HEK293T (cell line): Measurements from ENCODE around the gene FBN1.
A peak's percentile ranks its signal among the peaks of the same experiment; 100 is the strongest.

Experiments used
- CTCF ChIA-PET: fragments of 350-600 bp; formaldehyde crosslinking; extraction: SDS; loops from one replicate; lab custom pipeline; 2021; ENCODE audit warnings: antibody characterized with exemption, inconsistent platforms; lab: Yijun Ruan, JAX
- POLR2A ChIA-PET: fragments of 350-600 bp; formaldehyde crosslinking; extraction: SDS; loops from one replicate; lab custom pipeline; 2020; ENCODE audit warnings: antibody characterized with exemption, inconsistent platforms; lab: Yijun Ruan, JAX
- DNase-seq: peaks from one replicate; pipeline ENCODE4 v3.0.0; 2012; ENCODE audit warnings: mixed read lengths; ENCODE audit errors: extremely low spot score
- ARNT ChIP-seq: fragments of 450-650 bp; IDR thresholded peaks from 2 replicates; pipeline ENCODE4 v1.6.1; 2017; ENCODE audit warnings: mild to moderate bottlenecking
- BHLHE40 ChIP-seq: fragments of 450-650 bp; IDR thresholded peaks from 2 replicates; pipeline ENCODE4 v1.6.1; 2016; ENCODE audit warnings: mild to moderate bottlenecking, moderate library complexity, borderline replicate concordance
- CTBP1 ChIP-seq: fragments of 450-650 bp; IDR thresholded peaks from 2 replicates; pipeline ENCODE4 v1.6.1; 2016; ENCODE audit warnings: borderline replicate concordance
- ELF4 ChIP-seq: fragments of 450-650 bp; IDR thresholded peaks from 2 replicates; pipeline ENCODE4 v1.6.1; 2017; ENCODE audit warnings: antibody characterized with exemption
- FOXA1 ChIP-seq: fragments of 450-650 bp; IDR thresholded peaks from 2 replicates; pipeline ENCODE4 v1.6.1; 2016; ENCODE audit warnings: mild to moderate bottlenecking
- FOXK2 ChIP-seq: fragments of 450-650 bp; IDR thresholded peaks from 2 replicates; pipeline ENCODE4 v1.6.1; 2016; ENCODE audit warnings: mild to moderate bottlenecking
- FOXM1 ChIP-seq: fragments of 450-650 bp; IDR thresholded peaks from 2 replicates; pipeline ENCODE4 v1.6.1; 2017; ENCODE audit warnings: mild to moderate bottlenecking, borderline replicate concordance
- HDGF ChIP-seq: fragments of 450-650 bp; IDR thresholded peaks from 2 replicates; pipeline ENCODE4 v1.6.1; 2017; ENCODE audit warnings: antibody characterized with exemption, borderline replicate concordance
- L3MBTL2 ChIP-seq: fragments of 450-650 bp; conservative IDR thresholded peaks from 2 replicates; pipeline ENCODE4 v1.6.1; 2016; ENCODE audit warnings: mild to moderate bottlenecking
- LEF1 ChIP-seq: fragments of 450-650 bp; IDR thresholded peaks from 2 replicates; pipeline ENCODE4 v1.6.1; 2017; ENCODE audit warnings: mild to moderate bottlenecking, borderline replicate concordance
- NFRKB ChIP-seq: fragments of 450-650 bp; IDR thresholded peaks from 2 replicates; pipeline ENCODE4 v1.6.1; 2016; ENCODE audit warnings: mild to moderate bottlenecking, moderate library complexity
- PKNOX1 ChIP-seq: fragments of 450-650 bp; IDR thresholded peaks from 2 replicates; pipeline ENCODE4 v1.6.1; 2016
- SP1 ChIP-seq: fragments of 450-650 bp; IDR thresholded peaks from 2 replicates; pipeline ENCODE4 v1.6.1; 2017
- SUZ12 ChIP-seq: fragments of 450-650 bp; IDR thresholded peaks from 2 replicates; pipeline ENCODE4 v1.6.1; 2016; ENCODE audit warnings: mild to moderate bottlenecking
- TARDBP ChIP-seq: fragments of 450-650 bp; IDR thresholded peaks from 2 replicates; pipeline ENCODE4 v1.6.1; 2016
- ZNF384 ChIP-seq: fragments of 450-650 bp; IDR thresholded peaks from 2 replicates; pipeline ENCODE4 v1.6.1; 2016

FBN1 gene

GRCh38 chr15:48650931-48651330 lies 5.4 kb upstream of the FBN1 start:
- ChIA-PET POLR2A (no interaction called here), CTCF (no interaction called here)
- no peak for DNase-seq
- TF ChIP-seq ARNT (no peak), SP1 (no peak), ZNF384 (no peak), PKNOX1 (no peak), SUZ12 (no peak), LEF1 (no peak)

GRCh38 chr15:48647962-48648361 lies 2.5 kb upstream of the FBN1 start:
- TF ChIP-seq ELF4: no peak
- TF ChIP-seq LEF1: no peak
- no peak for TF ChIP-seq SP1
- no peak for TF ChIP-seq L3MBTL2
- no peak for TF ChIP-seq FOXK2
- TF ChIP-seq CTBP1: no peak
- TF ChIP-seq ZNF384: no peak
- no peak for TF ChIP-seq SUZ12
- no peak for TF ChIP-seq HDGF
- no peak for TF ChIP-seq FOXA1
- TF ChIP-seq ARNT: no peak
- TF ChIP-seq NFRKB: no peak
- no peak for TF ChIP-seq TARDBP
- no peak for TF ChIP-seq BHLHE40
- no peak for TF ChIP-seq FOXM1
- no peak for TF ChIP-seq PKNOX1
- DNase-seq: peak; percentile 14
- POLR2A ChIA-PET: no interaction called here
- CTCF ChIA-PET: no interaction called here

GRCh38 chr15:48646331-48646730 lies 822 bp upstream of the FBN1 start:
- TF ChIP-seq BHLHE40 (no peak), HDGF (no peak), FOXM1 (no peak), CTBP1 (no peak), ARNT (no peak), L3MBTL2 (no peak)
- ChIA-PET POLR2A (interaction anchor here (1.1 kb wide), 1 partner anchor 165 kb away, joined by 3 read pairs; the partner anchor contains the start of gene CEP152), CTCF (no interaction called here)
- DNase-seq: no peak

- DNase-seq: peak; percentile 26
- no peak for TF ChIP-seq SP1
- TF ChIP-seq FOXK2: no peak
- no peak for TF ChIP-seq L3MBTL2
- TF ChIP-seq SUZ12: no peak
- TF ChIP-seq BHLHE40: no peak
- no peak for TF ChIP-seq ARNT
- TF ChIP-seq FOXA1: no peak
- no peak for TF ChIP-seq TARDBP
- no peak for TF ChIP-seq CTBP1
- ChIA-PET CTCF (no interaction called here), POLR2A (no interaction called here)
These were observed 517 bp downstream of the FBN1 start for GRCh38 chr15:48644827-48645557.

- CTCF ChIA-PET: no interaction called here
- no peak for DNase-seq
- POLR2A ChIA-PET: no interaction called here
- TF ChIP-seq FOXK2: no peak
- TF ChIP-seq FOXA1: no peak
- TF ChIP-seq ARNT: no peak
- no peak for TF ChIP-seq SP1
- no peak for TF ChIP-seq CTBP1
- TF ChIP-seq FOXM1: no peak
- TF ChIP-seq BHLHE40: no peak
- TF ChIP-seq HDGF: no peak
- TF ChIP-seq PKNOX1: no peak
- TF ChIP-seq TARDBP: no peak
- TF ChIP-seq NFRKB: no peak
- no peak for TF ChIP-seq ELF4
- no peak for TF ChIP-seq LEF1
- no peak for TF ChIP-seq ZNF384
- TF ChIP-seq SUZ12: no peak
- TF ChIP-seq L3MBTL2: no peak
These were observed 1.1 kb downstream of the FBN1 start for GRCh38 chr15:48644467-48644826.

- POLR2A ChIA-PET: no interaction called here
These were observed 1.6 kb downstream of the FBN1 start for GRCh38 chr15:48643776-48644466.

More at GRCh38 chr15:48643776-48644466, 1.6 kb downstream of the FBN1 start:
- no peak for DNase-seq
- CTCF ChIA-PET: no interaction called here
- TF ChIP-seq NFRKB (no peak), PKNOX1 (no peak), ZNF384 (no peak), ARNT (no peak), SUZ12 (no peak), CTBP1 (no peak)
